WTC11 (cell line): ENCODE measurements around the gene UNCX. TPM values are rescaled to one million over a fixed set of nuclear protein-coding genes. Genes with fewer than 3 reads are reported as not detected.
A peak's percentile ranks its signal among the peaks of the same experiment; 100 is the strongest.

Source experiments
- ATAC-seq: fragments of 200-7000 bp; cut with Tn5 transposase; 2 replicates; pipeline ENCODE4 v1.10.0; 2021; ENCODE audit warnings: mild to moderate bottlenecking, moderate library complexity
- CTCF ChIA-PET: fragments of 300-600 bp; sonication (Branson Sonifier 250); formaldehyde crosslinking; loops from one replicate; lab custom pipeline; 2021; ENCODE audit warnings: antibody characterized with exemption; lab: Charles Lee
- POLR2A ChIA-PET: fragments of 350-600 bp; sonication (Branson Sonifier 250); formaldehyde crosslinking; loops from one replicate; lab custom pipeline; 2021; ENCODE audit warnings: antibody characterized with exemption; lab: Charles Lee
- DNase-seq: peaks from one replicate; pipeline ENCODE4 v3.0.0; 2021; ENCODE audit warnings: low spot score
- H3K27ac Mint-ChIP-seq: 2 replicates; pipeline ENCODE4 v1.8.0; 2021; ENCODE audit warnings: mixed read lengths
- H3K27me3 Mint-ChIP-seq: 2 replicates; pipeline ENCODE4 v1.8.0; 2021; ENCODE audit warnings: low read depth, mild to moderate bottlenecking, moderate library complexity, mixed read lengths
- H3K36me3 Mint-ChIP-seq: 2 replicates; pipeline ENCODE4 v1.8.0; 2021; ENCODE audit warnings: mixed read lengths
- H3K4me1 Mint-ChIP-seq: 2 replicates; pipeline ENCODE4 v1.8.0; 2022; ENCODE audit warnings: mixed read lengths
- H3K4me3 Mint-ChIP-seq: 2 replicates; pipeline ENCODE4 v1.8.0; 2021; ENCODE audit warnings: mild to moderate bottlenecking, moderate library complexity, mixed read lengths
- H3K9me3 Mint-ChIP-seq: 2 replicates; pipeline ENCODE4 v1.8.0; 2021; ENCODE audit warnings: mixed read lengths
- CBFB ChIP-seq: sonication (generic); formaldehyde crosslinking; IDR thresholded peaks from 2 replicates; pipeline ENCODE4 v1.8.1; 2022; ENCODE audit warnings: mild to moderate bottlenecking, low read depth, missing genetic modification reagents
- HMGA2 ChIP-seq: fragments of 250-450 bp; sonication (Bioruptor Pico); IDR thresholded peaks from 2 replicates; pipeline ENCODE4 v1.4.0; 2021; ENCODE audit warnings: mild to moderate bottlenecking, moderate library complexity
- IRF2 ChIP-seq: sonication (generic); formaldehyde crosslinking; IDR thresholded peaks from 2 replicates; pipeline ENCODE4 v1.8.0; 2022; ENCODE audit warnings: low read depth, missing genetic modification reagents, borderline replicate concordance
- OVOL2 ChIP-seq: fragments of 250-450 bp; sonication (Bioruptor Pico); IDR thresholded peaks from 2 replicates; pipeline ENCODE4 v1.9.0; 2021; ENCODE audit warnings: mild to moderate bottlenecking, borderline replicate concordance
- ZNF121 ChIP-seq: sonication (generic); formaldehyde crosslinking; IDR thresholded peaks from 2 replicates; pipeline ENCODE4 v1.8.0; 2023; ENCODE audit warnings: missing genetic modification reagents
- ZNF138 ChIP-seq: sonication (generic); formaldehyde crosslinking; conservative IDR thresholded peaks from 2 replicates; pipeline ENCODE4 v1.8.1; 2022; ENCODE audit warnings: mild to moderate bottlenecking, moderate library complexity, missing genetic modification reagents
- ZNF219 ChIP-seq: sonication (generic); formaldehyde crosslinking; IDR thresholded peaks from 2 replicates; pipeline ENCODE4 v1.8.0; 2023; ENCODE audit warnings: missing genetic modification reagents, mild to moderate bottlenecking, borderline replicate concordance
- ZNF396 ChIP-seq: fragments of 250-450 bp; sonication (Bioruptor Pico); IDR thresholded peaks from 2 replicates; pipeline ENCODE4 v1.8.0; 2021; ENCODE audit warnings: mild to moderate bottlenecking, moderate library complexity, borderline replicate concordance
- total RNA-seq: library from RNA; stranded (reverse); gene quantifications from 3 replicates; pipeline ENCODE4 v1.2.3, GENCODE V29; 2021
- TF ChIP-seq, protein P1 (sequence below): sonication (generic); formaldehyde crosslinking; IDR thresholded peaks from 2 replicates; pipeline ENCODE4 v1.8.1; 2022; ENCODE audit warnings: mild to moderate bottlenecking, missing genetic modification reagents, moderate library complexity, borderline replicate concordance
- TF ChIP-seq, protein P2 (sequence below): fragments of 250-450 bp; sonication (Bioruptor Pico); IDR thresholded peaks from 2 replicates; pipeline ENCODE4 v1.9.0; 2021; ENCODE audit warnings: mild to moderate bottlenecking, borderline replicate concordance
- TF ChIP-seq, protein P3 (sequence below): sonication (generic); formaldehyde crosslinking; IDR thresholded peaks from 2 replicates; pipeline ENCODE4 v1.8.0; 2022; ENCODE audit warnings: missing genetic modification reagents
- TF ChIP-seq, protein P4 (sequence below): sonication (generic); formaldehyde crosslinking; IDR thresholded peaks from 2 replicates; pipeline ENCODE4 v1.8.1; 2023; ENCODE audit warnings: mild to moderate bottlenecking, missing genetic modification reagents
- TF ChIP-seq, protein P5 (sequence below): sonication (generic); formaldehyde crosslinking; IDR thresholded peaks from 2 replicates; pipeline ENCODE4 v1.8.0; 2023; ENCODE audit warnings: mild to moderate bottlenecking, missing genetic modification reagents
- TF ChIP-seq, protein P6 (sequence below): sonication (generic); formaldehyde crosslinking; IDR thresholded peaks from 2 replicates; pipeline ENCODE4 v1.8.1; 2022; ENCODE audit warnings: low read depth, missing genetic modification reagents, borderline replicate concordance

The UNCX gene
- total RNA-seq, 1 experiment from 2014 or later: not detected

DNA sequence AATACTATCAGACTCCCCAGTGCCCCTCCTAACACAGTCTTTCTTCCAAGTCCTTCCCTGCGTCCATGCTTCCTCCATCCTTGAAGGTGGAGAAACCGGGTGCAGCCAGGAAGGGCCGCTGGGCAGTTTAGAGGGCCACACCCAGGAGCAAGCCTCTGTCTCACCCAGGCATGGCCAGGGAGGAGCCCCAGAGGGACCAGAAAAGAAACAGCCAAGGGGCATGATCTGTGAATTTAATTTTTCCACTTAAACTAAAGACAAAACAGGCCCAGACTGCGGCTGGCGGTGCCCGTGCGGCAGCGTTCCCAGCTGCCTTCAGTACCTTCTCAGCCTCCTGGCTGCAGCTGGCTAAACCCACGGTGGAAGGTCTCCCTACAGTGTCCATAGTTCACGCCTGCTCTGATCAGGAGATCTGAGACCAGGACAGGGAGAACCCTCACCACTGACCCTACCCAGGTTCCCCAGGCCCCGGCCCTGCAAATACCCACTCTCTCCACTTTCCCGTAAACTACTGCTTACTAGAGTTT, 12.9 kb downstream of the UNCX start (continued):
- TF ChIP-seq IRF2 (CRISPR knock-in tag) (no peak), ZNF121 (CRISPR knock-in tag) (no peak)
- TF ChIP-seq, protein P1, sequence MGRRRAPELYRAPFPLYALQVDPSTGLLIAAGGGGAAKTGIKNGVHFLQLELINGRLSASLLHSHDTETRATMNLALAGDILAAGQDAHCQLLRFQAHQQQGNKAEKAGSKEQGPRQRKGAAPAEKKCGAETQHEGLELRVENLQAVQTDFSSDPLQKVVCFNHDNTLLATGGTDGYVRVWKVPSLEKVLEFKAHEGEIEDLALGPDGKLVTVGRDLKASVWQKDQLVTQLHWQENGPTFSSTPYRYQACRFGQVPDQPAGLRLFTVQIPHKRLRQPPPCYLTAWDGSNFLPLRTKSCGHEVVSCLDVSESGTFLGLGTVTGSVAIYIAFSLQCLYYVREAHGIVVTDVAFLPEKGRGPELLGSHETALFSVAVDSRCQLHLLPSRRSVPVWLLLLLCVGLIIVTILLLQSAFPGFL (CRISPR knock-in tag): no peak
- TF ChIP-seq, protein P2, sequence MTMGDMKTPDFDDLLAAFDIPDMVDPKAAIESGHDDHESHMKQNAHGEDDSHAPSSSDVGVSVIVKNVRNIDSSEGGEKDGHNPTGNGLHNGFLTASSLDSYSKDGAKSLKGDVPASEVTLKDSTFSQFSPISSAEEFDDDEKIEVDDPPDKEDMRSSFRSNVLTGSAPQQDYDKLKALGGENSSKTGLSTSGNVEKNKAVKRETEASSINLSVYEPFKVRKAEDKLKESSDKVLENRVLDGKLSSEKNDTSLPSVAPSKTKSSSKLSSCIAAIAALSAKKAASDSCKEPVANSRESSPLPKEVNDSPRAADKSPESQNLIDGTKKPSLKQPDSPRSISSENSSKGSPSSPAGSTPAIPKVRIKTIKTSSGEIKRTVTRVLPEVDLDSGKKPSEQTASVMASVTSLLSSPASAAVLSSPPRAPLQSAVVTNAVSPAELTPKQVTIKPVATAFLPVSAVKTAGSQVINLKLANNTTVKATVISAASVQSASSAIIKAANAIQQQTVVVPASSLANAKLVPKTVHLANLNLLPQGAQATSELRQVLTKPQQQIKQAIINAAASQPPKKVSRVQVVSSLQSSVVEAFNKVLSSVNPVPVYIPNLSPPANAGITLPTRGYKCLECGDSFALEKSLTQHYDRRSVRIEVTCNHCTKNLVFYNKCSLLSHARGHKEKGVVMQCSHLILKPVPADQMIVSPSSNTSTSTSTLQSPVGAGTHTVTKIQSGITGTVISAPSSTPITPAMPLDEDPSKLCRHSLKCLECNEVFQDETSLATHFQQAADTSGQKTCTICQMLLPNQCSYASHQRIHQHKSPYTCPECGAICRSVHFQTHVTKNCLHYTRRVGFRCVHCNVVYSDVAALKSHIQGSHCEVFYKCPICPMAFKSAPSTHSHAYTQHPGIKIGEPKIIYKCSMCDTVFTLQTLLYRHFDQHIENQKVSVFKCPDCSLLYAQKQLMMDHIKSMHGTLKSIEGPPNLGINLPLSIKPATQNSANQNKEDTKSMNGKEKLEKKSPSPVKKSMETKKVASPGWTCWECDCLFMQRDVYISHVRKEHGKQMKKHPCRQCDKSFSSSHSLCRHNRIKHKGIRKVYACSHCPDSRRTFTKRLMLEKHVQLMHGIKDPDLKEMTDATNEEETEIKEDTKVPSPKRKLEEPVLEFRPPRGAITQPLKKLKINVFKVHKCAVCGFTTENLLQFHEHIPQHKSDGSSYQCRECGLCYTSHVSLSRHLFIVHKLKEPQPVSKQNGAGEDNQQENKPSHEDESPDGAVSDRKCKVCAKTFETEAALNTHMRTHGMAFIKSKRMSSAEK: no peak

DNA sequence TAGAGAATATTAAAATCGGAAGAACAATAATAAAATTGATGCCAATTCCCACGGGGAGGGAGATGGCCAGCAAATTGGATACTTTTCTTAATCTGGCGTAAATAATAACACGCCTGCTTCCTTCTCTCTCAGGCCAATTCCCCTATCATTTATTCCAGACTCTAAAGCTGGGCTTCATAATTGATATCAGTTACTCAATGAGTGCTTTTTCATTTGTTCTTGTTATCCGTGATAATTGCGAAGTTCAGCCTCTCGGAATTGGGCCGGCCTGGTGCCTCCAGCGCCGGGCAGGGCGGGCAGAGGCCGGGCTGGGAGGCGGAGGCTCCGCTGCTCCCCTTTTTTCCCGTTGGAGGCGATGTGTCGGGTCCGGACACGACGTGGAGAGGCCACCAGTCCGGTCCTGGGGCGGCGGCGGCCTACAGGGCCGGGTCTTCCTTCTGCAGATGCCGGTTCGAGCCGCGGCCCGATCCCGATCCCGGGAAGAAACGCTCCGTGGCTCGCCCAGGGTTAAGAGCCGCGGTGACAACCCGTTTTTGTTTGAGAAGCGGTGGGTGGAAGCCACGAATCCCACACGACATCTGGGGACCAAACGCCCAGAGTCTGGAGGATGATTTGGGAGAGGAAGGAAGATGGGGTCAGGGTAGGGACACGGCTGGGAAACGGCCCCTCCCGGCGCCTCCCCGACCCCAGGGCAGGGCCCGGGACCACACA, 13.6 kb downstream of the UNCX start:
- no peaks in the 10 kb centered on the region for H3K9me3 Mint-ChIP-seq
- no peak for DNase-seq
- ATAC-seq: no peak
- H3K27me3 Mint-ChIP-seq: peaks cover 95% of the 10 kb centered on the region
- ChIA-PET CTCF (no interaction called here), POLR2A (no interaction called here)
- H3K4me1 Mint-ChIP-seq: peaks cover 27% of the 10 kb centered on the region
- TF ChIP-seq, protein P3, sequence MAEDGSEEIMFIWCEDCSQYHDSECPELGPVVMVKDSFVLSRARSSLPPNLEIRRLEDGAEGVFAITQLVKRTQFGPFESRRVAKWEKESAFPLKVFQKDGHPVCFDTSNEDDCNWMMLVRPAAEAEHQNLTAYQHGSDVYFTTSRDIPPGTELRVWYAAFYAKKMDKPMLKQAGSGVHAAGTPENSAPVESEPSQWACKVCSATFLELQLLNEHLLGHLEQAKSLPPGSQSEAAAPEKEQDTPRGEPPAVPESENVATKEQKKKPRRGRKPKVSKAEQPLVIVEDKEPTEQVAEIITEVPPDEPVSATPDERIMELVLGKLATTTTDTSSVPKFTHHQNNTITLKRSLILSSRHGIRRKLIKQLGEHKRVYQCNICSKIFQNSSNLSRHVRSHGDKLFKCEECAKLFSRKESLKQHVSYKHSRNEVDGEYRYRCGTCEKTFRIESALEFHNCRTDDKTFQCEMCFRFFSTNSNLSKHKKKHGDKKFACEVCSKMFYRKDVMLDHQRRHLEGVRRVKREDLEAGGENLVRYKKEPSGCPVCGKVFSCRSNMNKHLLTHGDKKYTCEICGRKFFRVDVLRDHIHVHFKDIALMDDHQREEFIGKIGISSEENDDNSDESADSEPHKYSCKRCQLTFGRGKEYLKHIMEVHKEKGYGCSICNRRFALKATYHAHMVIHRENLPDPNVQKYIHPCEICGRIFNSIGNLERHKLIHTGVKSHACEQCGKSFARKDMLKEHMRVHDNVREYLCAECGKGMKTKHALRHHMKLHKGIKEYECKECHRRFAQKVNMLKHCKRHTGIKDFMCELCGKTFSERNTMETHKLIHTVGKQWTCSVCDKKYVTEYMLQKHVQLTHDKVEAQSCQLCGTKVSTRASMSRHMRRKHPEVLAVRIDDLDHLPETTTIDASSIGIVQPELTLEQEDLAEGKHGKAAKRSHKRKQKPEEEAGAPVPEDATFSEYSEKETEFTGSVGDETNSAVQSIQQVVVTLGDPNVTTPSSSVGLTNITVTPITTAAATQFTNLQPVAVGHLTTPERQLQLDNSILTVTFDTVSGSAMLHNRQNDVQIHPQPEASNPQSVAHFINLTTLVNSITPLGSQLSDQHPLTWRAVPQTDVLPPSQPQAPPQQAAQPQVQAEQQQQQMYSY: peak; percentile 52; the same call in 1 of the 2 replicates
- TF ChIP-seq HMGA2: no peak
- H3K36me3 Mint-ChIP-seq: 0 out of 2 replicates have a peak, but pooled peaks cover 3% of the 10 kb centered on the region
- H3K27ac Mint-ChIP-seq: no peak overlapping the region
- H3K4me3 Mint-ChIP-seq: 0 out of 2 replicates have a peak overlapping the region, but pooled peaks have one; percentile 38

DNA sequence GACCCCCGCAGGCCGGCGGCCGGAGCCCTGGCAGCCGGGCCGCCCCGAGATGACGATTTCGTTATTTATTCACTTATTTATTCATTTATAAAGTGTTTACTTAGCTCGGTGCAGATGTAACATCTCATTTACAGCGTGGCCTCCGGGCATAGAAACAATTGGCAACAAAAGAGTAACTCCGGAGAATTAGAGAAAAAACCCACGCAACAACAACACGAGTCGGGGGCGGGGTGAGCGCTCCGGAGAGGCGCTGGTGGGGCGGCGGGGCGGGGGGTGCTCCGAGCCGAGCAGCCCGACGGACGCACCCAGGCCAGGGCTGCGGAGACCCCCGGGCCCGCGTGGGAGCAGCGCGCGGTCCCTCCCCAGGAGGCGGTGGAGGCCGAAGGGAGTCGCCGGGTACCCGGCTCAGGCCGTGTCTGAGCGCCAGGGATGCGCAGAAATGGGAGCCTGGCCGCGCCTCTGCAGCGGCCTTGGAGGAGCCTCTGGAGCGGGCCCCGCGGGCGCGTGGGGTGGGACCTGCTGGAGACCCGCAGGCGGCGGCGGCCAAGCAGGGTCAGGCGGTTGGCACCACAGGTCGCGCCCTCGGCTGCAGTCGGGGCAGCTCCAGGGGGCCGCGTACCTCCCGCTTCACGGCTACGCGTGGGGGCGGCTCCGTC, 14.3 kb downstream of the UNCX start:
- POLR2A ChIA-PET: interaction anchor here (0.7 kb wide), 1 partner anchor 152 kb away, joined by 3 read pairs; no protein-coding TSS in a partner anchor
- Mint-ChIP-seq H3K27ac (no peak overlapping the region), H3K27me3 (peaks cover 88% of the 10 kb centered on the region), H3K36me3 (0 out of 2 replicates have a peak, but pooled peaks cover 3% of the 10 kb centered on the region), H3K4me1 (peaks cover 23% of the 10 kb centered on the region), H3K4me3 (no peak overlapping the region), H3K9me3 (no peaks in the 10 kb centered on the region)
- DNase-seq: no peak
- ATAC-seq: no peak
- CTCF ChIA-PET: interaction anchor here (0.7 to 1.6 kb wide), 2 partner anchors 7 to 20 kb away, joined by 3 to 6 read pairs; no protein-coding TSS in a partner anchor
- TF ChIP-seq, protein P4, sequence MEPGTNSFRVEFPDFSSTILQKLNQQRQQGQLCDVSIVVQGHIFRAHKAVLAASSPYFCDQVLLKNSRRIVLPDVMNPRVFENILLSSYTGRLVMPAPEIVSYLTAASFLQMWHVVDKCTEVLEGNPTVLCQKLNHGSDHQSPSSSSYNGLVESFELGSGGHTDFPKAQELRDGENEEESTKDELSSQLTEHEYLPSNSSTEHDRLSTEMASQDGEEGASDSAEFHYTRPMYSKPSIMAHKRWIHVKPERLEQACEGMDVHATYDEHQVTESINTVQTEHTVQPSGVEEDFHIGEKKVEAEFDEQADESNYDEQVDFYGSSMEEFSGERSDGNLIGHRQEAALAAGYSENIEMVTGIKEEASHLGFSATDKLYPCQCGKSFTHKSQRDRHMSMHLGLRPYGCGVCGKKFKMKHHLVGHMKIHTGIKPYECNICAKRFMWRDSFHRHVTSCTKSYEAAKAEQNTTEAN (CRISPR knock-in tag): no peak
- TF ChIP-seq CBFB (CRISPR knock-in tag) (no peak), ZNF219 (CRISPR knock-in tag) (no peak), OVOL2 (CRISPR knock-in tag) (no peak), HMGA2 (no peak), IRF2 (CRISPR knock-in tag) (no peak), ZNF396 (no peak), ZNF138 (CRISPR knock-in tag) (no peak)
- TF ChIP-seq, protein P5, sequence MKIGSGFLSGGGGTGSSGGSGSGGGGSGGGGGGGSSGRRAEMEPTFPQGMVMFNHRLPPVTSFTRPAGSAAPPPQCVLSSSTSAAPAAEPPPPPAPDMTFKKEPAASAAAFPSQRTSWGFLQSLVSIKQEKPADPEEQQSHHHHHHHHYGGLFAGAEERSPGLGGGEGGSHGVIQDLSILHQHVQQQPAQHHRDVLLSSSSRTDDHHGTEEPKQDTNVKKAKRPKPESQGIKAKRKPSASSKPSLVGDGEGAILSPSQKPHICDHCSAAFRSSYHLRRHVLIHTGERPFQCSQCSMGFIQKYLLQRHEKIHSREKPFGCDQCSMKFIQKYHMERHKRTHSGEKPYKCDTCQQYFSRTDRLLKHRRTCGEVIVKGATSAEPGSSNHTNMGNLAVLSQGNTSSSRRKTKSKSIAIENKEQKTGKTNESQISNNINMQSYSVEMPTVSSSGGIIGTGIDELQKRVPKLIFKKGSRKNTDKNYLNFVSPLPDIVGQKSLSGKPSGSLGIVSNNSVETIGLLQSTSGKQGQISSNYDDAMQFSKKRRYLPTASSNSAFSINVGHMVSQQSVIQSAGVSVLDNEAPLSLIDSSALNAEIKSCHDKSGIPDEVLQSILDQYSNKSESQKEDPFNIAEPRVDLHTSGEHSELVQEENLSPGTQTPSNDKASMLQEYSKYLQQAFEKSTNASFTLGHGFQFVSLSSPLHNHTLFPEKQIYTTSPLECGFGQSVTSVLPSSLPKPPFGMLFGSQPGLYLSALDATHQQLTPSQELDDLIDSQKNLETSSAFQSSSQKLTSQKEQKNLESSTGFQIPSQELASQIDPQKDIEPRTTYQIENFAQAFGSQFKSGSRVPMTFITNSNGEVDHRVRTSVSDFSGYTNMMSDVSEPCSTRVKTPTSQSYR (CRISPR knock-in tag): no peak
- TF ChIP-seq, protein P6, sequence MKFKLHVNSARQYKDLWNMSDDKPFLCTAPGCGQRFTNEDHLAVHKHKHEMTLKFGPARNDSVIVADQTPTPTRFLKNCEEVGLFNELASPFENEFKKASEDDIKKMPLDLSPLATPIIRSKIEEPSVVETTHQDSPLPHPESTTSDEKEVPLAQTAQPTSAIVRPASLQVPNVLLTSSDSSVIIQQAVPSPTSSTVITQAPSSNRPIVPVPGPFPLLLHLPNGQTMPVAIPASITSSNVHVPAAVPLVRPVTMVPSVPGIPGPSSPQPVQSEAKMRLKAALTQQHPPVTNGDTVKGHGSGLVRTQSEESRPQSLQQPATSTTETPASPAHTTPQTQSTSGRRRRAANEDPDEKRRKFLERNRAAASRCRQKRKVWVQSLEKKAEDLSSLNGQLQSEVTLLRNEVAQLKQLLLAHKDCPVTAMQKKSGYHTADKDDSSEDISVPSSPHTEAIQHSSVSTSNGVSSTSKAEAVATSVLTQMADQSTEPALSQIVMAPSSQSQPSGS: no peak
